ENCODE data around the gene TARS1. TPM values are rescaled to one million over a fixed set of nuclear protein-coding genes. Genes with fewer than 3 reads are reported as not detected.
A peak's percentile ranks its signal among the peaks of the same experiment; 100 is the strongest.

TARS1 gene
- total RNA-seq, 1 experiment from 2014 or later, result 584 TPM

DNA sequence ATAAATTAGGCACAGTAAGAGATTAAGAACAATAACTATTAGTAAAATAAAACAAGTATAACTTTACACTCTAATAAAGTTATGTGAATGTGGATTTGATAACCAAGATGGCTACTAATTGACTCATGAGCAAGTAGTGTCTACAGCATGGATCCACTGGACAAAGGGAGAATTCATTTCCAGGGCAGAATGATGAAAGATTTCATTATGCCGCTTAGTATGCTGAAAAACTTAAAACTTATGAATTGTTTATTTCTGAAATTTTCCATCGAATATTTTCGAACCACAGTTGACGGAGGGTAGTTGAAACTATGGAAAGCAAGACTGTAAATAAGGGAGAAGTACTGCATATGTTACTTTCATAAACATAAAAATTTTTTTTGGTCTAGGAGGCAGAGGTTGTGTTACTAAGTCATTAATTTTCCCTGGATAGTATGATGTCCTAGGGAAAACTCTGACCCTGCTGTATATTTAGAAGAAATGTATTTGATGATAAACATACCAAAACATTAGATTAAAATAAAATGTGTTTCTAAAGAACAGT is 24.9 kb upstream of the TARS1 start:
- no peak overlapping the region for H3K4me3 ChIP-seq
- H3K9me2 ChIP-seq (ENCODE audit: insufficient read depth), result no peaks in the 10 kb centered on the region
- no peak overlapping the region for H3K27ac ChIP-seq
- intact Hi-C loops (cut with micrococcal nuclease; ENCODE audit: unreplicated experiment), result loop anchor here (5.0 kb wide), 2 partner anchors 114 to 1184 kb away; no protein-coding TSS in a partner anchor
- no peaks in the 10 kb centered on the region for H3K27me3 ChIP-seq (ENCODE audit: insufficient read depth, low read depth)
- DNase-seq, result no peak
- H3K4me1 ChIP-seq (replicated peaks; ENCODE audit: insufficient read depth), result no peaks in the 10 kb centered on the region
- ChIA-PET POLR2A (ENCODE audit: unreplicated experiment) (no interaction called here), CTCF (no interaction called here)
- no peak overlapping the region for H3K4me2 ChIP-seq
- BruUV-seq (replicated peaks), result no TSS peak
- H3K9me3 ChIP-seq (ENCODE audit: insufficient read depth, low read depth), result no peaks in the 10 kb centered on the region
- H4K20me1 ChIP-seq (ENCODE audit: insufficient read depth), result no peaks in the 10 kb centered on the region
- no peaks in the 10 kb centered on the region for H3K36me3 ChIP-seq (ENCODE audit: low read depth)
- H3K79me2 ChIP-seq (ENCODE audit: low read depth), result no peaks in the 10 kb centered on the region
- TF ChIP-seq EZH2 (IDR thresholded peaks at IDR 0.05; ENCODE audit: low read depth), result no peak
- TF ChIP-seq, protein P1, sequence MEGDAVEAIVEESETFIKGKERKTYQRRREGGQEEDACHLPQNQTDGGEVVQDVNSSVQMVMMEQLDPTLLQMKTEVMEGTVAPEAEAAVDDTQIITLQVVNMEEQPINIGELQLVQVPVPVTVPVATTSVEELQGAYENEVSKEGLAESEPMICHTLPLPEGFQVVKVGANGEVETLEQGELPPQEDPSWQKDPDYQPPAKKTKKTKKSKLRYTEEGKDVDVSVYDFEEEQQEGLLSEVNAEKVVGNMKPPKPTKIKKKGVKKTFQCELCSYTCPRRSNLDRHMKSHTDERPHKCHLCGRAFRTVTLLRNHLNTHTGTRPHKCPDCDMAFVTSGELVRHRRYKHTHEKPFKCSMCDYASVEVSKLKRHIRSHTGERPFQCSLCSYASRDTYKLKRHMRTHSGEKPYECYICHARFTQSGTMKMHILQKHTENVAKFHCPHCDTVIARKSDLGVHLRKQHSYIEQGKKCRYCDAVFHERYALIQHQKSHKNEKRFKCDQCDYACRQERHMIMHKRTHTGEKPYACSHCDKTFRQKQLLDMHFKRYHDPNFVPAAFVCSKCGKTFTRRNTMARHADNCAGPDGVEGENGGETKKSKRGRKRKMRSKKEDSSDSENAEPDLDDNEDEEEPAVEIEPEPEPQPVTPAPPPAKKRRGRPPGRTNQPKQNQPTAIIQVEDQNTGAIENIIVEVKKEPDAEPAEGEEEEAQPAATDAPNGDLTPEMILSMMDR (conservative IDR thresholded peaks at IDR 0.05), result no peak
- H2AFZ ChIP-seq, result no peak overlapping the region
- no peaks in the 10 kb centered on the region; the same call in 1 of the 2 replicates for H3F3A ChIP-seq (ENCODE audit: insufficient read depth, low read depth)

DNA sequence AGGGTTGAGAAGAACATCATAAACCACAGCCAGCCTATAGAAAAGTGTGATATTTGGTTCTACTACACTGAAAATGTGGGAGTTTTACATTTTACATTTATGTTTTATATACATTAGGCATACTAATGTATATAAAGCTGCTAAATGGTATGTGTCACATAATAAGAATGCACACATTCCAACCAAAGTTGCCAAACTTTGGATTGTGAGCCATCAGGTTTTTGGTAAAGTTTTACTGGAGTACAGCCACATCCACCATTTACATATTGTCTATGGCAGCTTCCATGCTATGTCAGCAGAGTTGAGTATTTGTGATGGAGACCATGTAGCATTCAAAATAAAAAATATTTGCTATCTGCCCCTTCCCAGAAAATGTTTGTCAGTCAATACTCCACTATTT is 23.1 kb upstream of the TARS1 start:
- Histone ChIP-seq H4K20me1 (ENCODE audit: insufficient read depth) (no peaks in the 10 kb centered on the region), H3K4me2 (no peak overlapping the region), H3K9me2 (ENCODE audit: insufficient read depth) (no peaks in the 10 kb centered on the region), H3K79me2 (ENCODE audit: low read depth) (no peaks in the 10 kb centered on the region), H3K27ac (no peak overlapping the region), H3F3A (ENCODE audit: insufficient read depth, low read depth) (no peaks in the 10 kb centered on the region; the same call in 1 of the 2 replicates), H3K9me3 (ENCODE audit: insufficient read depth, low read depth) (no peaks in the 10 kb centered on the region), H3K27me3 (ENCODE audit: insufficient read depth, low read depth) (no peaks in the 10 kb centered on the region), H2AFZ (no peak overlapping the region), H3K4me3 (no peak overlapping the region), H3K36me3 (ENCODE audit: low read depth) (no peaks in the 10 kb centered on the region), H3K4me1 (replicated peaks; ENCODE audit: insufficient read depth) (no peaks in the 10 kb centered on the region)
- ChIA-PET POLR2A (ENCODE audit: unreplicated experiment) (no interaction called here), CTCF (no interaction called here)
- TF ChIP-seq EZH2 (IDR thresholded peaks at IDR 0.05; ENCODE audit: low read depth), result no peak
- TF ChIP-seq, protein P1 (conservative IDR thresholded peaks at IDR 0.05), result no peak
- BruUV-seq (replicated peaks), result no TSS peak
- intact Hi-C loops (cut with micrococcal nuclease; ENCODE audit: unreplicated experiment), result loop anchor here (5.0 kb wide), 2 partner anchors 115 to 1185 kb away; no protein-coding TSS in a partner anchor
- DNase-seq, result no peak

DNA sequence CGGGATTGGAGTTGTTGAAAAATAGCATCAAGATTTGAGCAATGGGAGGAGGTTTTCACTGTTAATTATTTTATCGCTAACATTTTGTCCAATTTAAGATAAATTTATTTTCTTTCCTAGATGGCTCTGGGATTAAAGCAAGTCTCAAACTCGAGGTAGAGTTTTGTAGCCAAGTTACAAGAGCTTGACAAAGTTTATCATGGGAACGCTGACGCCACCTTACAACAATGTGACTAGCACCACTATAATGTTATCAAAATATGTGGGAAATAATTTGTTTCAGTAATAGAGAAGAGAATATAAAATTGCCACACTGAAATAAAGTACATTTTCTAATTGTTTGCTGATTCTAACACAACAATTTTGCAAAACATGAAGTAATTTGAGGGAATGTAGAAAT is 19.8 kb upstream of the TARS1 start:
- TF ChIP-seq, protein P1 (conservative IDR thresholded peaks at IDR 0.05), result no peak
- no peak for TF ChIP-seq EZH2 (IDR thresholded peaks at IDR 0.05; ENCODE audit: low read depth)
- Histone ChIP-seq H3K36me3 (ENCODE audit: low read depth) (no peaks in the 10 kb centered on the region), H4K20me1 (ENCODE audit: insufficient read depth) (no peaks in the 10 kb centered on the region), H3K79me2 (ENCODE audit: low read depth) (no peaks in the 10 kb centered on the region), H2AFZ (0 out of 2 replicates have a peak overlapping the region, but pooled peaks have one; percentile 2), H3K9me2 (ENCODE audit: insufficient read depth) (no peaks in the 10 kb centered on the region), H3F3A (ENCODE audit: insufficient read depth, low read depth) (no peaks in the 10 kb centered on the region; the same call in 1 of the 2 replicates), H3K27ac (no peak overlapping the region), H3K27me3 (ENCODE audit: insufficient read depth, low read depth) (no peaks in the 10 kb centered on the region), H3K4me3 (no peak overlapping the region), H3K9me3 (ENCODE audit: insufficient read depth, low read depth) (no peaks in the 10 kb centered on the region), H3K4me2 (no peak overlapping the region), H3K4me1 (replicated peaks; ENCODE audit: insufficient read depth) (no peaks in the 10 kb centered on the region)
- DNase-seq, result no peak
- intact Hi-C loops (cut with micrococcal nuclease; ENCODE audit: unreplicated experiment), result loop anchor here (5.0 kb wide), 2 partner anchors 504 to 1839 kb away; no protein-coding TSS in a partner anchor
- POLR2A ChIA-PET (ENCODE audit: unreplicated experiment), result no interaction called here
- CTCF ChIA-PET, result interaction anchor here (0.6 kb wide), 1 partner anchor 18 kb away, joined by 3 read pairs; no protein-coding TSS in a partner anchor
- no TSS peak for BruUV-seq (replicated peaks)

All from PC-9 (cell line).